22Rv1 (cell line): ENCODE data around the gene MYLIP.

Source experiments
- CTCF ChIP-seq: fragments of 450-650 bp; IDR thresholded peaks from 2 replicates; pipeline ENCODE4 v1.5.1; 2017; ENCODE audit warnings: mild to moderate bottlenecking
- ZFX ChIP-seq: fragments of 450-650 bp; IDR thresholded peaks from 2 replicates; pipeline ENCODE4 v1.6.1; 2017; ENCODE audit warnings: antibody characterized with exemption, borderline replicate concordance

- TF ChIP-seq CTCF (peak; percentile 81), ZFX (no peak)
Observed at GRCh38 chr6:16183187-16183664, 54.3 kb downstream of the MYLIP start.
